Psoas muscle (tissue), 8 donors: ENCODE measurements around the gene MCRS1. TPM values are rescaled to one million over a fixed set of nuclear protein-coding genes. Genes with fewer than 3 reads are reported as not detected.

Source experiments
- ATAC-seq, 4 donors: fragments of 200-7000 bp; cut with Tn5 transposase; one replicate each; pipeline ENCODE4 v1.9.1; 2020; ENCODE audit warnings: moderate library complexity in 3 of 4, mild to moderate bottlenecking in 2 of 4
- DNase-seq, 2 donors: peaks; one replicate each; pipeline ENCODE4 v3.0.0-alpha.2; 2020
- H3K27ac ChIP-seq: fragments of 200-600 bp; one replicate; pipeline ENCODE4 v1.8.0; 2022
- H3K27me3 ChIP-seq, 3 donors: fragments of 200-600 bp in 1 of 3; one replicate each; pipeline versions ENCODE4 v1.6.1 to v1.8.0; 2013 to 2022; ENCODE audit warnings: low read length in 2 of 3, mild to moderate bottlenecking in 2 of 3, moderate library complexity in 1 of 3; ENCODE audit not compliant: insufficient read depth in 3 of 3
- H3K36me3 ChIP-seq, 2 donors: fragments of 200-600 bp in 1 of 2; one replicate each; pipeline versions ENCODE4 v1.6.1 to v1.8.0; 2013 to 2022; ENCODE audit warnings: low read depth in 1 of 2, mild to moderate bottlenecking in 1 of 2, moderate library complexity in 1 of 2; ENCODE audit not compliant: insufficient read depth in 1 of 2
- H3K4me1 ChIP-seq: fragments of 200-600 bp; one replicate; pipeline ENCODE4 v1.8.0; 2022
- H3K4me3 ChIP-seq: fragments of 200-600 bp; one replicate; pipeline ENCODE4 v1.8.0; 2022; ENCODE audit warnings: mild to moderate bottlenecking
- H3K9me3 ChIP-seq: fragments of 200-600 bp; one replicate; pipeline ENCODE4 v1.8.0; 2022
- CTCF ChIP-seq: fragments of 200-600 bp; IDR thresholded peaks from one replicate; pipeline ENCODE4 v1.8.0; 2022; ENCODE audit warnings: antibody characterized with exemption
- WGBS, 3 donors: extraction: QIAGEN DNeasy Blood & Tissue Kit; methylation state at CpG; one replicate each; pipeline versions ENCODE4 v1.1.6 to v1.1.7; 2013; 5-methylcytosine and 5-hydroxymethylcytosine counted together
- intact Hi-C, 2 donors: fragments of 100-400 bp; cut with DNase I; formaldehyde crosslinking; loops; one replicate each; pipeline versions ENCODE4 v1.11.0 to v1.14.2; 2022
- polyA plus RNA-seq, 3 donors: library from polyadenylated mRNA; stranded (reverse); fragments of 200-250 nt; gene quantifications; one replicate each; pipeline ENCODE4 v1.2.3, GENCODE V29; 2013
- total RNA-seq, 4 donors: library from RNA; stranded (reverse); fragmentation: NEBNext Ultra II Directional in 2 of 4; extraction: Animal tissue kit (Norgen Biotek cat#: 25700) in 2 of 4; gene quantifications; one replicate each; pipeline versions ENCODE4 v1.2.1 to v1.2.4, GENCODE V29; 2021 to 2023
- donor health status: healthy with polysubstance abuse.
- donor health status: DM: no; HTN: no; CAD: no; lungs with moderate emphysema.
- donor health status: Bipolar disorder and iron deficiency.
- donor health status: healthy.
- donor health status: DM: yes; HTN: yes; CAD: no.
- donor health status: DM: no; HTN: no; CAD: no.
- donor health status: DM: no; HTN: no; CAD: no.
- donor health status: DM: yes; HTN: yes; CAD: no.

MCRS1 gene
- total and polyA plus RNA-seq, 7 donors: 24.3 to 82.3 (median 40.2) TPM

DNA sequence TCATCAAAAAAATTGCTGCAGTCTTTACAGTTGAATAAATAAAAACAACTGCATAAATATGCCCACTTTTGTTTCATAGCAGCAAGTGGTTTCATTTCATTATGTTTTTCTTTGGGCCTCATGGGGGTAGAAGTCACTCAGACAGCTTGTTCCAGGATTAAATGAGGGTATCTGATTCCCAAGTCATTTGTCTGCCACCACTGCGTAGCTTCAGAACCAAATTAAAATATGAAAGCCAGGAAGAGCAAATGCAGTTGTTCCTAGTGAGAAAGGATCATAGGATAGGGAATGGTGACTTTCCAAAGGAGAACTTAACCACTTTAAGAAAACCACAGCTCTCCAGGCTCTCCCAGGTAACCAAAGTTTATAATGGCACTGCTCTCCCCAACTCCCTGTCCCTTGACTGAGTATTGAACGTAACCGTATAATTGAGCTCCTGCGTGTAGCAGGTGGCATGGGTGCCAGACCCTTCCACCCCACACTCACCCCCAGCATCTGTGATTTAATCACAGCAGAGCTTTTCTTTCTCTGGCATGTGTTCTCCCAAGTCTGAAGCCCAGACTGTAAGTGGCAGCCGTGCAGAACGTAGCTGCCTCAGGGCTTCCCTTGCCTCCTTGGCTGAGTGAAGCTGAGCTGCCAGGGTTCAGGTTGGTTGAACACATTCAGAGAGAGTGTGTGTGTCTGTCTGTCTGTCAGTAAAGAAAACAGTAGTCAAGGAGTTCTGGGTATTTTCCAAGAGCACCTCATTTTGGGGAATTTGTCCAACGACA, 40.4 kb downstream of the MCRS1 start:
- Histone ChIP-seq H3K27ac (no peak overlapping the region), H3K9me3 (no peaks in the 10 kb centered on the region), H3K36me3 (peaks cover 11 to 54% of the 10 kb centered on the region in 2 donors), H3K27me3 (no peaks in the 10 kb centered on the region), H3K4me1 (no peaks in the 10 kb centered on the region), H3K4me3 (no peak overlapping the region)
- WGBS, 3 donors: 74 to 84% (median 79%) methylated on average over 7 of the region's 7 CpGs
- no peak for TF ChIP-seq CTCF
- ATAC-seq (no peak), DNase-seq (no peak)
- intact Hi-C loops: no loop called here

GRCh38 chr12:49525942-49526341, 42.0 kb downstream of the MCRS1 start:
- Histone ChIP-seq H3K4me1 (no peaks in the 10 kb centered on the region), H3K4me3 (no peak overlapping the region), H3K9me3 (no peaks in the 10 kb centered on the region), H3K36me3 (peaks cover 14 to 70% of the 10 kb centered on the region in 2 donors), H3K27ac (no peak overlapping the region), H3K27me3 (no peaks in the 10 kb centered on the region)
- ATAC-seq: no peak
- no peak for TF ChIP-seq CTCF
- no peak for DNase-seq
- intact Hi-C loops: no loop called here
- 91 to 95% (median 95%) methylated on average over 7 of the region's 7 CpGs for WGBS, 3 donors

GRCh38 chr12:49524660-49525324, 43.1 kb downstream of the MCRS1 start:
- Histone ChIP-seq H3K27me3 (no peaks in the 10 kb centered on the region), H3K36me3 (peaks cover 14 to 78% of the 10 kb centered on the region in 2 donors), H3K27ac (no peak overlapping the region), H3K4me1 (no peaks in the 10 kb centered on the region), H3K4me3 (no peak overlapping the region), H3K9me3 (no peaks in the 10 kb centered on the region)
- no peak for DNase-seq
- intact Hi-C loops: no loop called here
- TF ChIP-seq CTCF: no peak
- WGBS, 3 donors: 79 to 86% (median 79%) methylated on average over 6 of the region's 6 CpGs
- ATAC-seq: no peak

GRCh38 chr12:49521389-49521788, 46.6 kb downstream of the MCRS1 start:
- H3K4me3 ChIP-seq: no peak overlapping the region
- H3K27ac ChIP-seq: no peak overlapping the region
- no peaks in the 10 kb centered on the region for H3K9me3 ChIP-seq
- no peaks in the 10 kb centered on the region for H3K4me1 ChIP-seq
- peaks cover 14 to 81% of the 10 kb centered on the region in 2 donors for H3K36me3 ChIP-seq
- WGBS, 3 donors: 85 to 91% (median 89%) methylated on average over 4 of the region's 4 CpGs
- no peak for TF ChIP-seq CTCF
- DNase-seq (no peak), ATAC-seq (no peak)
- intact Hi-C loops: no loop called here
- no peaks in the 10 kb centered on the region for H3K27me3 ChIP-seq
